Activated T-helper 1 cell treated with anti-CD3 and anti-CD28 coated beads, Interleukin-12 subunit alpha, Interleukin-12 subunit beta, Interleukin-2, Interleukin-4 antibody, amounts not matched to agents 30 ng/mL and 10 ng/mL and 1 ng/mL, durations not matched to agents 14 hours and 24 hours and 36 hours (primary cell): Measurements from ENCODE around the gene NAA11. TPM values are rescaled to one million over a fixed set of nuclear protein-coding genes. Genes with fewer than 3 reads are reported as not detected.
"Not testable (repeated sequence)": the region's sequence is repeated elsewhere in the genome, so short reads cannot be mapped to it uniquely, and the experiment has no call there.

Experiments
- DNase-seq: peaks from one replicate; pipeline ENCODE4 v3.0.0; 2021; ENCODE audit warnings: low spot score
- H3K27ac Mint-ChIP-seq: one replicate; pipeline ENCODE4 v1.8.0; 2021; ENCODE audit warnings: mild to moderate bottlenecking, mixed read lengths
- H3K27me3 Mint-ChIP-seq: one replicate; pipeline ENCODE4 v1.8.0; 2022; ENCODE audit warnings: mild to moderate bottlenecking, moderate library complexity, mixed read lengths; ENCODE audit not compliant: insufficient read depth
- H3K36me3 Mint-ChIP-seq: one replicate; pipeline ENCODE4 v1.8.0; 2021; ENCODE audit warnings: low read depth, mixed read lengths
- H3K4me1 Mint-ChIP-seq: one replicate; pipeline ENCODE4 v1.8.0; 2021; ENCODE audit warnings: low read depth, mixed read lengths
- H3K4me3 Mint-ChIP-seq: one replicate; pipeline ENCODE4 v1.8.0; 2021; ENCODE audit warnings: mild to moderate bottlenecking, moderate library complexity, mixed read lengths
- H3K9me3 Mint-ChIP-seq: one replicate; pipeline ENCODE4 v1.8.0; 2021; ENCODE audit warnings: mixed read lengths
- intact Hi-C: fragments of 100-400 bp; cut with micrococcal nuclease; formaldehyde crosslinking; loops from one replicate; pipeline ENCODE4 v1.15.1; 2024
- total RNA-seq: library from RNA; stranded (reverse); gene quantifications from 2 replicates; pipeline ENCODE4 v1.2.3, GENCODE V29; 2022

NAA11 gene
- total RNA-seq, 1 donor from 2014 or later = not detected

GRCh38 chr4:79298027-79298426 lies 27.8 kb downstream of the NAA11 start:
- H3K27me3 Mint-ChIP-seq = no peaks in the 10 kb centered on the region
- H3K4me1 Mint-ChIP-seq = no peaks in the 10 kb centered on the region
- intact Hi-C loops = no loop called here
- no peak overlapping the region for H3K4me3 Mint-ChIP-seq
- DNase-seq = no peak
- H3K27ac Mint-ChIP-seq = no peak overlapping the region
- H3K9me3 Mint-ChIP-seq = no peaks in the 10 kb centered on the region
- H3K36me3 Mint-ChIP-seq = no peaks in the 10 kb centered on the region

GRCh38 chr4:79297479-79297878 lies 28.4 kb downstream of the NAA11 start:
- intact Hi-C loops = no loop called here
- Mint-ChIP-seq H3K9me3 (no peaks in the 10 kb centered on the region), H3K27me3 (no peaks in the 10 kb centered on the region), H3K4me3 (no peak overlapping the region), H3K36me3 (no peaks in the 10 kb centered on the region), H3K27ac (no peak overlapping the region), H3K4me1 (no peaks in the 10 kb centered on the region)
- no peak for DNase-seq

- Mint-ChIP-seq H3K27me3 (no peaks in the 10 kb centered on the region), H3K27ac (no peak overlapping the region), H3K36me3 (no peaks in the 10 kb centered on the region), H3K4me3 (no peak overlapping the region), H3K9me3 (no peaks in the 10 kb centered on the region), H3K4me1 (no peaks in the 10 kb centered on the region)
- intact Hi-C loops = no loop called here
- DNase-seq = no peak
Observed at GRCh38 chr4:79296768-79297428, 29.0 kb downstream of the NAA11 start.

- intact Hi-C loops = no loop called here
- Mint-ChIP-seq H3K9me3 (no peaks in the 10 kb centered on the region), H3K36me3 (no peaks in the 10 kb centered on the region), H3K27ac (no peak overlapping the region), H3K4me3 (no peak overlapping the region), H3K4me1 (no peaks in the 10 kb centered on the region), H3K27me3 (no peaks in the 10 kb centered on the region)
- no peak for DNase-seq
Observed at GRCh38 chr4:79295086-79295485, 30.8 kb downstream of the NAA11 start.

- Mint-ChIP-seq H3K9me3 (no peaks in the 10 kb centered on the region), H3K36me3 (no peaks in the 10 kb centered on the region), H3K4me3 (no peak overlapping the region), H3K4me1 (no peaks in the 10 kb centered on the region), H3K27ac (no peak overlapping the region), H3K27me3 (no peaks in the 10 kb centered on the region)
- DNase-seq = no peak
- intact Hi-C loops = no loop called here
Observed at GRCh38 chr4:79294064-79294463, 31.8 kb downstream of the NAA11 start.

GRCh38 chr4:79292008-79292407 lies 33.9 kb downstream of the NAA11 start:
- Mint-ChIP-seq H3K4me3 (no peak overlapping the region), H3K36me3 (no peaks in the 10 kb centered on the region)
- intact Hi-C loops = no loop called here

GRCh38 chr4:79290376-79290775 lies 35.5 kb downstream of the NAA11 start:
- no peaks in the 10 kb centered on the region for H3K27me3 Mint-ChIP-seq
- intact Hi-C loops = no loop called here
- H3K9me3 Mint-ChIP-seq = no peaks in the 10 kb centered on the region
- DNase-seq = no peak
- no peaks in the 10 kb centered on the region for H3K4me1 Mint-ChIP-seq
- no peaks in the 10 kb centered on the region for H3K36me3 Mint-ChIP-seq
- H3K4me3 Mint-ChIP-seq = no peak overlapping the region
- H3K27ac Mint-ChIP-seq = no peak overlapping the region

More at GRCh38 chr4:79292008-79292407, 33.9 kb downstream of the NAA11 start:
- H3K9me3 Mint-ChIP-seq = no peaks in the 10 kb centered on the region
- no peaks in the 10 kb centered on the region for H3K4me1 Mint-ChIP-seq
- no peaks in the 10 kb centered on the region for H3K27me3 Mint-ChIP-seq
- no peak for DNase-seq
- H3K27ac Mint-ChIP-seq = no peak overlapping the region

GRCh38 chr4:79288185-79288584 lies 37.7 kb downstream of the NAA11 start:
- H3K9me3 Mint-ChIP-seq = no peaks in the 10 kb centered on the region
- H3K4me1 Mint-ChIP-seq = no peaks in the 10 kb centered on the region
- no peak overlapping the region for H3K27ac Mint-ChIP-seq

GRCh38 chr4:79287718-79288117 lies 38.1 kb downstream of the NAA11 start:
- Mint-ChIP-seq H3K9me3 (no peaks in the 10 kb centered on the region), H3K27me3 (no peaks in the 10 kb centered on the region), H3K27ac (no peak overlapping the region), H3K36me3 (no peaks in the 10 kb centered on the region), H3K4me3 (no peak overlapping the region), H3K4me1 (no peaks in the 10 kb centered on the region)
- DNase-seq = no peak
- intact Hi-C loops = no loop called here

More at GRCh38 chr4:79288185-79288584, 37.7 kb downstream of the NAA11 start:
- no peak for DNase-seq
- Mint-ChIP-seq H3K4me3 (no peak overlapping the region), H3K27me3 (no peaks in the 10 kb centered on the region), H3K36me3 (no peaks in the 10 kb centered on the region)
- intact Hi-C loops = no loop called here

GRCh38 chr4:79287076-79287475 lies 38.8 kb downstream of the NAA11 start:
- Mint-ChIP-seq H3K9me3 (no peaks in the 10 kb centered on the region), H3K36me3 (no peaks in the 10 kb centered on the region), H3K27ac (no peak overlapping the region), H3K27me3 (no peaks in the 10 kb centered on the region), H3K4me1 (no peaks in the 10 kb centered on the region), H3K4me3 (no peak overlapping the region)
- no peak for DNase-seq
- intact Hi-C loops = no loop called here

GRCh38 chr4:79281566-79282359 lies 44.1 kb downstream of the NAA11 start:
- H3K36me3 Mint-ChIP-seq = no peaks in the 10 kb centered on the region
- no peak for DNase-seq
- no peaks in the 10 kb centered on the region for H3K9me3 Mint-ChIP-seq
- intact Hi-C loops = no loop called here
- no peak overlapping the region for H3K27ac Mint-ChIP-seq
- H3K4me1 Mint-ChIP-seq = no peaks in the 10 kb centered on the region
- no peak overlapping the region for H3K4me3 Mint-ChIP-seq
- H3K27me3 Mint-ChIP-seq = no peaks in the 10 kb centered on the region

GRCh38 chr4:79277467-79277866 lies 48.4 kb downstream of the NAA11 start:
- DNase-seq, intact Hi-C loops, H3K9me3 Mint-ChIP-seq, H3K4me1 Mint-ChIP-seq, H3K27ac Mint-ChIP-seq, H3K36me3 Mint-ChIP-seq, H3K4me3 Mint-ChIP-seq, H3K27me3 Mint-ChIP-seq: not testable (repeated sequence)

- Mint-ChIP-seq H3K27ac (no peak overlapping the region), H3K27me3 (no peaks in the 10 kb centered on the region), H3K9me3 (no peaks in the 10 kb centered on the region), H3K4me3 (no peak overlapping the region), H3K36me3 (no peaks in the 10 kb centered on the region), H3K4me1 (no peaks in the 10 kb centered on the region)
- intact Hi-C loops = no loop called here
- no peak for DNase-seq
Observed at GRCh38 chr4:79273915-79274314, 51.9 kb downstream of the NAA11 start.
